Activated CD4-positive, alpha-beta memory T cell treated with anti-CD3 and anti-CD28 coated beads for 36 hours (primary cell): Measurements from ENCODE around the gene STX1B. TPM values are rescaled to one million over a fixed set of nuclear protein-coding genes. Genes with fewer than 3 reads are reported as not detected.

Experiments used
- CTCF ChIA-PET: fragments of 350-600 bp; sonication (Branson Sonifier 250); formaldehyde crosslinking; loops from one replicate; lab custom pipeline; 2021; ENCODE audit warnings: antibody characterized with exemption, inconsistent platforms; lab: Charles Lee
- POLR2A ChIA-PET: fragments of 350-600 bp; sonication (Branson Sonifier 250); formaldehyde crosslinking; loops from one replicate; lab custom pipeline; 2021; ENCODE audit warnings: antibody characterized with exemption; lab: Charles Lee
- DNase-seq: peaks from one replicate; pipeline ENCODE4 v3.0.0-alpha.2; 2020
- H3K27ac Mint-ChIP-seq: one replicate; pipeline ENCODE4 v1.8.0; 2021; ENCODE audit warnings: mixed read lengths
- H3K27me3 Mint-ChIP-seq: one replicate; pipeline ENCODE4 v1.8.0; 2021; ENCODE audit warnings: mixed read lengths
- H3K36me3 Mint-ChIP-seq: one replicate; pipeline ENCODE4 v1.8.0; 2021; ENCODE audit warnings: mixed read lengths
- H3K4me1 Mint-ChIP-seq: one replicate; pipeline ENCODE4 v1.8.0; 2021; ENCODE audit warnings: low read depth, mixed read lengths
- H3K4me3 Mint-ChIP-seq: one replicate; pipeline ENCODE4 v1.8.0; 2021; ENCODE audit warnings: mild to moderate bottlenecking, mixed read lengths
- H3K9me3 Mint-ChIP-seq: one replicate; pipeline ENCODE4 v1.8.0; 2021; ENCODE audit warnings: mixed read lengths
- intact Hi-C: fragments of 100-400 bp; cut with micrococcal nuclease; formaldehyde crosslinking; loops from one replicate; pipeline ENCODE4 v1.15.1; 2023
- total RNA-seq, 2 experiments: library from RNA; stranded (reverse); gene quantifications; one replicate each; pipeline ENCODE4 v1.2.3, GENCODE V29; 2021

The STX1B gene
- total RNA-seq, 2 experiments from 2014 or later = 0.92 to 1.0 TPM

- peak; percentile 94 for DNase-seq
- Mint-ChIP-seq H3K27me3 (no peaks in the 10 kb centered on the region), H3K36me3 (peaks cover 28% of the 10 kb centered on the region), H3K4me1 (peaks cover 26% of the 10 kb centered on the region), H3K9me3 (no peaks in the 10 kb centered on the region), H3K4me3 (peak overlapping the region; percentile 92), H3K27ac (peak overlapping the region; percentile 99)
- ChIA-PET CTCF (interaction anchor here (0.7 to 6.0 kb wide), 3 partner anchors 16 to 186 kb away, joined by 4 to 66 read pairs (median 5); no protein-coding TSS in a partner anchor), POLR2A (interaction anchor here (0.9 to 1.1 kb wide), 2 partner anchors 117 to 185 kb away, joined by 3 to 5 read pairs; partner anchors contain the start of genes ZNF646 and ZNF668)
- intact Hi-C loops = loop anchor here (1.0 to 5.0 kb wide), 7 partner anchors 35 to 912 kb away; partner anchors contain the start of genes VKORC1, ZNF646 and ZNF668
These were observed 53.6 kb downstream of the STX1B start for GRCh38 chr16:30956601-30957455.

- no peaks in the 10 kb centered on the region for H3K27me3 Mint-ChIP-seq
- H3K4me3 Mint-ChIP-seq = no peak overlapping the region
- H3K27ac Mint-ChIP-seq = no peak overlapping the region
- intact Hi-C loops = loop anchor here (5.0 kb wide), 2 partner anchors 42 to 137 kb away; partner anchors contain the start of gene VKORC1
- ChIA-PET POLR2A (no interaction called here), CTCF (interaction anchor here (0.6 to 6.0 kb wide), 9 partner anchors 9 to 488 kb away, joined by 3 to 66 read pairs (median 4); partner anchors contain the start of genes HSD3B7 and ZNF843)
- H3K4me1 Mint-ChIP-seq = peaks cover 27% of the 10 kb centered on the region
- DNase-seq = no peak
- H3K36me3 Mint-ChIP-seq = peaks cover 14% of the 10 kb centered on the region
- H3K9me3 Mint-ChIP-seq = no peaks in the 10 kb centered on the region
These were observed 55.4 kb downstream of the STX1B start for GRCh38 chr16:30954993-30955392.

DNA sequence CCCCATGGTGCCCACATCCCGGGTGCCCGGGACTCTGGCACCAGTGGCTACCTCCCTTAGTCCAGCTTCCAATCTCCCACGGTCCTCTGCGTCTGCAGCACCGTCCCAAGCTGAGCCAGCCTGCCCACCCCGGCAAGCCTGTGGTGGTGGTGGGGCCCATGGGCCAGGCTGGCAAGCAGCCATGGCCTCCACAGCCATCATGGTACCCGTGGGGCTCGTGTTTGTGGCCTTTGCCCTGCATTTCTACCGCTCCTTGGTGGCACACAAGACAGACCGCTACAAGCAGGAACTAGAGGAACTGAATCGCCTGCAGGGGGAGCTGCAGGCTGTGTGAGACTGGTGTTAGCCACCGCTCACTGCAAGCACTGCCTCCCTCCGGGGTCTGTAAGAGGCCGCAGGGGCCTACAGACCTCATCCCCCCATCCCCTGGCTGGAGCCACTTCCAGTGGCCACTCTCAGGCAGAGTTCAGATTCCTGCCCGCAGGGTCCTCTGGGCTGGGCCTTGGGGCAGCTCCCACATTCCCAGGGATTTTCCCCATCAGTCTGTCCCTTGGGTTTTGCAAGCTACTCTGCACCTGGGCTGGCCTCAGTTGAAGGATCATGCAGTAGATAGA is 56.8 kb downstream of the STX1B start:
- no peaks in the 10 kb centered on the region for H3K9me3 Mint-ChIP-seq
- H3K27me3 Mint-ChIP-seq = no peaks in the 10 kb centered on the region
- H3K36me3 Mint-ChIP-seq = peaks cover 7% of the 10 kb centered on the region
- no peak overlapping the region for H3K27ac Mint-ChIP-seq
- POLR2A ChIA-PET = interaction anchor here (0.6 to 1.4 kb wide), 3 partner anchors 15 to 245 kb away, joined by 3 to 4 read pairs (median 3); no protein-coding TSS in a partner anchor
- CTCF ChIA-PET = interaction anchor here (0.8 to 6.0 kb wide), 22 partner anchors 9 to 507 kb away, joined by 3 to 66 read pairs (median 4); partner anchors contain the start of genes HSD3B7, ZNF646, ZNF668 and ZNF843
- peak; percentile 74 for DNase-seq
- peaks cover 21% of the 10 kb centered on the region for H3K4me1 Mint-ChIP-seq
- intact Hi-C loops = no loop called here
- no peak overlapping the region for H3K4me3 Mint-ChIP-seq

GRCh38 chr16:30953111-30953510 is 57.3 kb downstream of the STX1B start:
- peaks cover 18% of the 10 kb centered on the region for H3K4me1 Mint-ChIP-seq
- no peak for DNase-seq
- ChIA-PET CTCF (interaction anchor here (1.2 to 6.0 kb wide), 13 partner anchors 8 to 505 kb away, joined by 3 to 66 read pairs (median 7); partner anchors contain the start of genes HSD3B7, ZNF646 and ZNF668), POLR2A (interaction anchor here (0.6 to 1.4 kb wide), 2 partner anchors 189 to 245 kb away, joined by 3 read pairs; no protein-coding TSS in a partner anchor)
- H3K4me3 Mint-ChIP-seq = no peak overlapping the region
- H3K36me3 Mint-ChIP-seq = peaks cover 5% of the 10 kb centered on the region
- intact Hi-C loops = no loop called here
- H3K9me3 Mint-ChIP-seq = no peaks in the 10 kb centered on the region
- H3K27ac Mint-ChIP-seq = no peak overlapping the region
- no peaks in the 10 kb centered on the region for H3K27me3 Mint-ChIP-seq

DNA sequence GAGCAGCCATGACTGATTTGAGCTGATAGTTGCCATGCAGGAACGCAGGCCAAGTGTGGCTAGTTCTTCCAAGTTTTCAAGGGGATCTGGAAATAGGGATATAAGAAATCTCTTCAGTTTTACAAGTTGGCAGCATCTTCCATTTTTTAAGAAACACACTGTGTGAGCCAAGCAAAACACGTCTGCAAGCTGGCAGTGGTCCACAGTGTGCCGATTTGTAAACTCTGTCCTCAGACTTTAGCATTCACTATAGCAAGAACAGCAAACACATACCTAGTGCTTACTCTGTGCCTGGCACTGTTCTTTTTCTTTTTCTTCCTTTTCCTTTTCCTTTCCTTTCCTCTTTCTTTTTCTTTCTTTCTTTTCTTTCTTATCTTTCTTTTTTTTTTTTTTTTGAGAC is 58.7 kb downstream of the STX1B start:
- no peak overlapping the region for H3K27ac Mint-ChIP-seq
- H3K27me3 Mint-ChIP-seq = no peaks in the 10 kb centered on the region
- no peak overlapping the region for H3K4me3 Mint-ChIP-seq
- H3K4me1 Mint-ChIP-seq = peaks cover 18% of the 10 kb centered on the region
- DNase-seq = no peak
- intact Hi-C loops = no loop called here
- CTCF ChIA-PET = interaction anchor here (0.5 to 6.0 kb wide), 7 partner anchors 11 to 907 kb away, joined by 3 to 66 read pairs (median 3); no protein-coding TSS in a partner anchor
- POLR2A ChIA-PET = interaction anchor here (0.6 to 1.1 kb wide), 2 partner anchors 12 to 13 kb away, joined by 3 read pairs; no protein-coding TSS in a partner anchor
- H3K36me3 Mint-ChIP-seq = no peaks in the 10 kb centered on the region
- H3K9me3 Mint-ChIP-seq = no peaks in the 10 kb centered on the region

- no peaks in the 10 kb centered on the region for H3K36me3 Mint-ChIP-seq
These were observed 59.2 kb downstream of the STX1B start for GRCh38 chr16:30951193-30951592.

DNA sequence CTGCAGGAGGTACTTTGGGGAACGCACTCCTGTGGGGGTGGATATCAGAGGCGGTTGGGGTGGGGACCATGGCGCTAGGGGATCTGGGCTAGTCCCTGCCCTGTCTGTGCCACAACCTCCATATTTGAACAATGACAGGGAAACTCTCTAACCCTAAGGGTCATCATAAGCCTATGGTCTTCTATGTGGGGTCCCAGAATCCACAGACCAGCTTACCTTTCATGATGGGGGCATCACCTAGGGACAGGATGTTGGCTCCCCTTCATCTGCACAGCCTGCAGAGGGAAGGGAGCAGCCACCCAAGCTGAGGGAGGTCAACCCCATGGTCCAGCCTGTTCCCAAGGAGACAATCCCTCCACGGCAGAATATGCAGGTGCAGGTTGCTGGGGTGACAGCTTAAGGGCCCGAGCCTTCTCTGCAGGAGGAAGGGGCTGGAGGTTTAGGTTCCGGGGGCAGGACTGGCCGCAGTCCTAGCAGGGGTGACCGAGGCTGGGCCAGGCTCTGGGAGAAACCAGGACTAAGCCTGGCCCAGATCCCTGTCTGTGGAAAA is 59.8 kb downstream of the STX1B start:
- Mint-ChIP-seq H3K4me1 (peaks cover 18% of the 10 kb centered on the region), H3K27ac (no peak overlapping the region), H3K4me3 (peak overlapping the region; percentile 83), H3K36me3 (no peaks in the 10 kb centered on the region), H3K9me3 (no peaks in the 10 kb centered on the region), H3K27me3 (no peaks in the 10 kb centered on the region)
- intact Hi-C loops = no loop called here
- no peak for DNase-seq
- ChIA-PET CTCF (interaction anchor here (0.8 to 2.0 kb wide), 4 partner anchors 9 to 106 kb away, joined by 3 to 14 read pairs (median 6); partner anchors contain the start of gene HSD3B7), POLR2A (interaction anchor here (1.1 to 2.0 kb wide), 3 partner anchors 10 to 229 kb away, joined by 3 to 7 read pairs (median 4); partner anchors contain the start of gene FUS)

More at GRCh38 chr16:30951193-30951592, 59.2 kb downstream of the STX1B start:
- intact Hi-C loops = no loop called here
- no peaks in the 10 kb centered on the region for H3K27me3 Mint-ChIP-seq
- ChIA-PET CTCF (interaction anchor here (0.7 to 6.0 kb wide), 4 partner anchors 10 to 106 kb away, joined by 3 to 66 read pairs (median 4); no protein-coding TSS in a partner anchor), POLR2A (interaction anchor here (1.1 kb wide), 1 partner anchor 13 kb away, joined by 3 read pairs; no protein-coding TSS in a partner anchor)
- no peak for DNase-seq
- H3K4me1 Mint-ChIP-seq = peaks cover 18% of the 10 kb centered on the region
- no peaks in the 10 kb centered on the region for H3K9me3 Mint-ChIP-seq
- no peak overlapping the region for H3K4me3 Mint-ChIP-seq
- no peak overlapping the region for H3K27ac Mint-ChIP-seq

GRCh38 chr16:30949650-30950515 is 60.6 kb downstream of the STX1B start:
- ChIA-PET POLR2A (interaction anchor here (0.6 to 2.0 kb wide), 3 partner anchors 9 to 230 kb away, joined by 3 to 7 read pairs (median 4); partner anchors contain the start of gene FUS), CTCF (interaction anchor here (0.8 to 2.0 kb wide), 5 partner anchors 8 to 193 kb away, joined by 3 to 14 read pairs (median 4); partner anchors contain the start of gene HSD3B7)
- H3K4me3 Mint-ChIP-seq = peak overlapping the region; percentile 83
- H3K27ac Mint-ChIP-seq = peak overlapping the region; percentile 68
- intact Hi-C loops = no loop called here
- no peaks in the 10 kb centered on the region for H3K36me3 Mint-ChIP-seq
- no peaks in the 10 kb centered on the region for H3K27me3 Mint-ChIP-seq
- peaks cover 18% of the 10 kb centered on the region for H3K4me1 Mint-ChIP-seq
- peak; percentile 79 for DNase-seq
- H3K9me3 Mint-ChIP-seq = no peaks in the 10 kb centered on the region

DNA sequence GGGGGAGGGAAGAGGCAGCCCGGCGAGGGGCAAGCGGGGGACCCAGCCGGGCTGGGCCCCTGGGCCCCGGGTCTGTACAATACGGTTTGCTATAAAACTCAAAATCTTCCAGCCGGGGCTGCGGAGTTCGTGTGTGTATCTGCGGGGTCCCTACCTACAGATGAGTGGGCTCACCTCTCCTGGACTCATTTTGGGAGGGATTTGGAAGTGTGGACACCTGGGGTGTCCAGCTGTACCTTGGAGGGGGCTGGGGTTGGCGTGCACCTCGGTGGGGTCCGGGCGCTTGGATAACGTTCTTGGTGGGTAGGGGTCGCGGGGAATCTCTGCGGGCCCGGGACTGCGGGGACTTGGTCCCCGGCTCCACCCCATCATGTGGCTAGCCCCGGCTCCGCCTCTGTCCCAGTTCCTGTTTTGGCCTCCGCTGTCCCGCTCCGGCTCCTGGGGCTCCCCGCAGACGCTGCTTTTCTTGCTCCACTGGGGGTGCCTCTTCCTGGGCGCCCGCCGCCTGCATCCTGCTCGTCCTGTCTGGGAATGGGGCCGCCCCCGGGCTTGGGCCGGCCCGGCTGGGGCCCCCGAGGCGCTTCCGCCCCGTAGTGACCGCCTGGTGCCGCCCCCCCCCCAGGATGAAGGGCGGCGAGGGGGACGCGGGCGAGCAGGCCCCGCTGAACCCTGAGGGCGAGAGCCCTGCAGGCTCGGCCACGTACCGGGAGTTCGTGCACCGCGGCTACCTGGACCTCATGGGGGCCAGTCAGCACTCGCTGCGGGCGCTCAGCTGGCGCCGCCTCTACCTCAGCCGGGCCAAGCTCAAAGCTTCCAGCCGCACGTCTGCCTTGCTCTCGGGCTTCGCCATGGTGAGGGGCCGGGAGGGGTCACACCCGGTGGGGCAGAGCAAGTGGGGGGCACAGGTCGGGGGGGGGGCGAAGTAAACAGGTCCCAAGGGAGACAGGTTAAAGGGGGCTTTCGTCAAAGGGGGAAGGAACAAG is 61.5 kb downstream of the STX1B start, which contains the start of gene ORAI3:
Gene ORAI3, plus strand, starts transcription at position 402 of the 983 bp plus-strand sequence. Its CDS starts 222 bp downstream, at position 624.
- H3K36me3 Mint-ChIP-seq = peaks cover 5% of the 10 kb centered on the region
- H3K4me1 Mint-ChIP-seq = peaks cover 18% of the 10 kb centered on the region
- peak; percentile 67 for DNase-seq
- H3K4me3 Mint-ChIP-seq = peak within 1 kb of the TSS; percentile 83
- intact Hi-C loops = no loop called here
- H3K27me3 Mint-ChIP-seq = no peaks in the 10 kb centered on the region
- peak within 1 kb of the TSS; percentile 68 for H3K27ac Mint-ChIP-seq
- no peaks in the 10 kb centered on the region for H3K9me3 Mint-ChIP-seq
- ChIA-PET POLR2A (interaction anchor here (0.6 to 2.0 kb wide), 4 partner anchors 8 to 231 kb away, joined by 3 to 7 read pairs (median 4); partner anchors contain the start of gene FUS), CTCF (interaction anchor here (0.9 to 2.0 kb wide), 4 partner anchors 7 to 194 kb away, joined by 3 to 14 read pairs (median 6); no protein-coding TSS in a partner anchor)
